ENCODE data around the gene ZNHIT3.

GRCh38 chr17:36443777-36444176, 42.7 kb upstream of the ZNHIT3 start:
- no peak for TF ChIP-seq CTCF (IDR thresholded peaks at IDR 0.05; ENCODE audit: low read depth, low read length, missing input control)
- no peak for TF ChIP-seq HNF4G (IDR thresholded peaks at IDR 0.05)
- no peak for TF ChIP-seq REST (IDR thresholded peaks at IDR 0.05)
- no peak for TF ChIP-seq RAD21 (IDR thresholded peaks at IDR 0.05)
- no peak for TF ChIP-seq FOXA1 (IDR thresholded peaks at IDR 0.05)
